GM10248 (cell line): ENCODE measurements around the gene ARHGAP25.

Experiments
- CTCF ChIA-PET: fragments of 300-600 bp; sonication (Branson Sonifier 250); formaldehyde crosslinking; extraction: SDS; loops from one replicate; lab custom pipeline; 2021; ENCODE audit warnings: antibody characterized with exemption; lab: Yijun Ruan, JAX
- POLR2A ChIA-PET: fragments of 350-650 bp; sonication (Branson Sonifier 250); formaldehyde crosslinking; extraction: SDS; loops from one replicate; lab custom pipeline; 2020; ENCODE audit warnings: antibody characterized with exemption; lab: Yijun Ruan, JAX
- DNase-seq: peaks from one replicate; pipeline ENCODE4 v3.0.0; 2012; ENCODE audit errors: extremely low spot score
- TF ChIP-seq, protein P1 (sequence below): IDR thresholded peaks from 2 replicates; pipeline ENCODE4 v1.5.1; 2012; ENCODE audit warnings: mild to moderate bottlenecking, low read depth; ENCODE audit errors: extremely low read depth, missing control alignments, control extremely low read depth

Gene ARHGAP25

DNA sequence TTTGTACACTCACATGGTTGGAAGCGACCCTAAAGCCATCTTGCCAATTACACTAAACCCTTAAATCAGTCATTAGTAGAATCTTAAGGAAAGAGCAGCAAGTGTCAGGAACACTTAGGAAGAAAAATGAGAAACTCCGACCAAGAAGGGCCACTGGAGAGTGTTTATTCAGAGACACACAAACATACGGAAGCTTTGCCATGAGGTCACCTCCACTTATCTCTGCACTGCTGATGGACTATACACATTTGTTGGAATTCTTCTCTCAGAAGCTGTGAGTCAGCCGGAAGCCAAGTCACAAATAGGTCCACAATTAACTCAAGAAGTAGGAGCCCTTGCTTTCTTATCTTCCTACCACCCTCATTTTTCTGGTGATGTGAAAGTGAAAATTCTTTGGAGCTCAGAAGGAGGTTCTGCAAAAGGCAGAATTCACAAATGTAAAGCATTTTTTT lies 115.0 kb downstream of the ARHGAP25 start:
- DNase-seq, result no peak
- CTCF ChIA-PET, result interaction anchor here (1.1 to 4.0 kb wide), 8 partner anchors 10 to 75 kb away, joined by 3 to 26 read pairs (median 4); no protein-coding TSS in a partner anchor
- POLR2A ChIA-PET, result no interaction called here
- TF ChIP-seq, protein P1, sequence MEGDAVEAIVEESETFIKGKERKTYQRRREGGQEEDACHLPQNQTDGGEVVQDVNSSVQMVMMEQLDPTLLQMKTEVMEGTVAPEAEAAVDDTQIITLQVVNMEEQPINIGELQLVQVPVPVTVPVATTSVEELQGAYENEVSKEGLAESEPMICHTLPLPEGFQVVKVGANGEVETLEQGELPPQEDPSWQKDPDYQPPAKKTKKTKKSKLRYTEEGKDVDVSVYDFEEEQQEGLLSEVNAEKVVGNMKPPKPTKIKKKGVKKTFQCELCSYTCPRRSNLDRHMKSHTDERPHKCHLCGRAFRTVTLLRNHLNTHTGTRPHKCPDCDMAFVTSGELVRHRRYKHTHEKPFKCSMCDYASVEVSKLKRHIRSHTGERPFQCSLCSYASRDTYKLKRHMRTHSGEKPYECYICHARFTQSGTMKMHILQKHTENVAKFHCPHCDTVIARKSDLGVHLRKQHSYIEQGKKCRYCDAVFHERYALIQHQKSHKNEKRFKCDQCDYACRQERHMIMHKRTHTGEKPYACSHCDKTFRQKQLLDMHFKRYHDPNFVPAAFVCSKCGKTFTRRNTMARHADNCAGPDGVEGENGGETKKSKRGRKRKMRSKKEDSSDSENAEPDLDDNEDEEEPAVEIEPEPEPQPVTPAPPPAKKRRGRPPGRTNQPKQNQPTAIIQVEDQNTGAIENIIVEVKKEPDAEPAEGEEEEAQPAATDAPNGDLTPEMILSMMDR, result no peak

DNA sequence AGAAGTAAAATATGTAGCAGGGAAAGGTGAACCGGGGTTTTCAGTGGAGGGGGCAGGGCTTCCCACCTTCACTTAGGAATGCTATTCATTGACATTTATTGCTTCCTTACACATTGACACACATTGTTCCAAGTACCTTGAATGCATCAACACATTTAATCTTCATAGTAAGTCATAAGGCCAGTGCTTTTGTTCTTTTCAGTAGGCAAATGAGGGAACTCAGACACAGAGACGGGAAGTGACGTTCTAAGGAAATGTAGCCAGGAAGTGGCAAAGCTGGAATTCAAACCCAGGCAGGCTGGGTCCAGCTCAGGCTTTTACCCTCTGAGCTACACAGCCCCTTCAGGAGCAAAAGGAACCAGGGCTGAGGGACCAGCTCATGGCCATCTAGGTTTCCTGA lies 115.9 kb downstream of the ARHGAP25 start:
- TF ChIP-seq, protein P1, result no peak
- CTCF ChIA-PET, result interaction anchor here (1.1 to 4.0 kb wide), 7 partner anchors 9 to 74 kb away, joined by 3 to 26 read pairs (median 4); no protein-coding TSS in a partner anchor

DNA sequence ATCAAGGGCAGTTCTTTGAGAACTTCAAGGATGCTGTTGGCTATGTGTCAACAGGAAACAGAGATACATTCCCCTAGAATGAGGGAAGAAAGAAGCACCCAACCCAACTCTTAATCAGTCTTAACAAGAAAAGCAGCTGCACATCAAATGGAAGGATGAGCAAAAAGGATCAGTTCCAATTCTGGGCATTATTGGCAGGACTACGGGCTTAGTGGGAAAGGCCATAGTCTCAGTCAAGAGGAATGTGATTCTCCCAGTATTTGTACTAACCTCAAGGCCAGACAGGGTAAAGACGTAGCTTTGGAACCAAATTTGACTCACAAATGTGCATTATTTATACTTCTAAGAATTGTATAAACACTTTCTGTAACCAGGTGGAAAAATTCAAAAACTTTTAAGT lies 118.4 kb downstream of the ARHGAP25 start:
- POLR2A ChIA-PET, result no interaction called here
- CTCF ChIA-PET, result interaction anchor here (1.0 to 2.3 kb wide), 4 partner anchors 8 to 101 kb away, joined by 3 to 10 read pairs (median 6); no protein-coding TSS in a partner anchor
- TF ChIP-seq, protein P1, result no peak
- no peak for DNase-seq

More for the DNA sequence above, 115.9 kb downstream of the ARHGAP25 start:
- POLR2A ChIA-PET, result no interaction called here
- no peak for DNase-seq

DNA sequence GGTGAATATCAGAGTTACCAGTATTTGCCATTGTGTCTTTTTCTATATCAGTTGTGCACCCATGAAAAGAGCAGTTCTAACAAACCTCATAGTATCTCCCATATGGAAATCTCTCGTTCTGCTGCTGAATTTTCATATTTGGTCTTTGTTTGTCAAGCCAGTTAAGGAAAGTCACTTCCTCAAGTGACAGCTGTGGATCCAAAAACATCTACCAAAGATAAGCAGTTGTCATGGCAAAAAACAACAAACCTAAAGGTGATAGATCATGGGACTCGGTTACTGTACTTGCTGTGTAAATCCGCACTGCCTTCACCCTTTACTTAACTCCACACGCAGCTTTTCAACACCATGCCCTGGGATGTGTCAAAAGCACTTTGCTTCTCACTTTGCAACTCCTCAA lies 119.3 kb downstream of the ARHGAP25 start:
- no peak for DNase-seq
- CTCF ChIA-PET, result interaction anchor here (1.0 to 2.3 kb wide), 8 partner anchors 9 to 102 kb away, joined by 3 to 10 read pairs (median 4); no protein-coding TSS in a partner anchor
- POLR2A ChIA-PET, result no interaction called here
- TF ChIP-seq, protein P1, result no peak

DNA sequence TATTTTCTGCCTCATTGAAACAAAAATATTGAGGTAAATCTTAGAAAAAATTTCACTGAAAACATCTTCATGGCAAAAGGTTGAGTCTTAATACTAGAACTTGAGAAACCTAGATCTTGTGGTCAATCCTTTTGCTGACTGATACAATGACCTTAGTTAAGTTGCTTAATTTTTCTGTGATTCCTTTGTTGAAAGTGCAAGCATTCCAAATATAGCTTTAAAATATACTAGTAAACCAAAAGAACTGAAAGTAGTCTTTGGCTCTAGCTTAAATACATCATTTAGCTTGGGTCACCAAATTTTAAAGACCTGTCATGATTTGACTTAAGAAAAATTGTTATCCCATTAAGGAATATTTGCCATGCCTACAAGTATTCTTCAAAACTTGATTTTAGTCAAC lies 119.9 kb downstream of the ARHGAP25 start:
- ChIA-PET POLR2A (no interaction called here), CTCF (interaction anchor here (1.2 to 2.3 kb wide), 7 partner anchors 8 to 88 kb away, joined by 3 to 8 read pairs (median 5); no protein-coding TSS in a partner anchor)
- TF ChIP-seq, protein P1, result no peak
- no peak for DNase-seq

DNA sequence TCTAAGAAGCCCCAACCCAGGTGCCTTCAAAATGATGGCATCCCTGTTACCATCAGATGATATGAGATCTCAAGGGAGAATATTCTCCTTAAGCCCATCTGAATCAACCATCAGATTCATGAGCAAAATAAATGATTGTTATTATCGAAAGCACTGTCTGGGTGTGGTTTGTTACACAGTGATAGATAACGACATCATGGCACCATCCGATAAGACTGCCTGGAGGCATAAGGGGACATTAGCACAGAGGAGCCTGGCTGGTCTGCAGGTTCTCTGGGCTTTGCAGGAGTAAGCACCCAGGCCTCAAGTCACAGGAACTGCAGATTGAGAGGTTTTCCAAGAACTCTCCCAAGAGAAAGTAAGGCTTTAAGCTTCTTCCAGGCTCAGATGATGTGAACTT lies 120.9 kb downstream of the ARHGAP25 start:
- ChIA-PET CTCF (interaction anchor here (1.0 to 2.0 kb wide), 5 partner anchors 8 to 392 kb away, joined by 3 to 6 read pairs (median 4); no protein-coding TSS in a partner anchor), POLR2A (no interaction called here)
- TF ChIP-seq, protein P1, result no peak
- no peak for DNase-seq
